OCI-LY7 (cell line): Measurements from ENCODE around the gene AFF2. TPM values are rescaled to one million over a fixed set of nuclear protein-coding genes. Genes with fewer than 3 reads are reported as not detected.

ENCODE experiments used
- BruUV-seq: library from RNA; stranded (reverse); fragments of 400-500 nt; replicated peaks from 2 replicates; lab custom pipeline; 2021; lab: Mats Ljungman, UMichigan
- CTCF ChIA-PET: fragments of 300-600 bp; sonication (Branson Sonifier 250); formaldehyde crosslinking; loops from one replicate; lab custom pipeline; 2022; ENCODE audit warnings: antibody characterized with exemption; ENCODE audit not compliant: unreplicated experiment; lab: Charles Lee
- POLR2A ChIA-PET: fragments of 300-600 bp; sonication (Branson Sonifier 250); formaldehyde crosslinking; loops from one replicate; lab custom pipeline; 2022; ENCODE audit warnings: antibody characterized with exemption; lab: Charles Lee
- DNase-seq: peaks from one replicate; pipeline ENCODE4 v3.0.0-alpha.2; 2015; ENCODE audit warnings: low spot score
- H2AFZ ChIP-seq: fragments of 200-600 bp; sonication (generic), shearing (Covaris generic); 2 replicates; pipeline ENCODE4 v1.6.1; 2014; ENCODE audit warnings: mild to moderate bottlenecking, antibody characterized with exemption, low read length, moderate library complexity
- H3K27ac ChIP-seq: fragments of 200-600 bp; sonication (generic); 2 replicates; pipeline ENCODE4 v1.5.1; 2014; ENCODE audit warnings: mixed run types, low read depth, mild to moderate bottlenecking, moderate library complexity, low read length, inconsistent platforms; ENCODE audit not compliant: poor library complexity, severe bottlenecking
- H3K36me3 ChIP-seq: fragments of 200-600 bp; sonication (generic); 2 replicates; pipeline ENCODE4 v1.6.1; 2014; ENCODE audit warnings: mild to moderate bottlenecking, antibody characterized with exemption, low read length, moderate library complexity, mixed read lengths; ENCODE audit not compliant: insufficient read depth
- H3K4me1 ChIP-seq: fragments of 200-600 bp; sonication (generic); 2 replicates; pipeline ENCODE4 v1.5.1; 2014; ENCODE audit warnings: mild to moderate bottlenecking, low read length; ENCODE audit not compliant: insufficient read depth, poor library complexity, severe bottlenecking
- H3K4me2 ChIP-seq: fragments of 200-600 bp; sonication (generic); 2 replicates; pipeline ENCODE4 v1.6.1; 2014; ENCODE audit warnings: mild to moderate bottlenecking, low read length
- H3K4me3 ChIP-seq: fragments of 200-600 bp; sonication (generic); 2 replicates; pipeline ENCODE4 v1.5.1; 2014; ENCODE audit warnings: mild to moderate bottlenecking, low read depth, low read length; ENCODE audit not compliant: poor library complexity, severe bottlenecking
- H3K79me2 ChIP-seq: fragments of 200-600 bp; sonication (generic); 2 replicates; pipeline ENCODE4 v1.6.1; 2016; ENCODE audit warnings: low read depth, mild to moderate bottlenecking, low read length, moderate library complexity, mixed read lengths; ENCODE audit not compliant: insufficient read depth
- H3K9me2 ChIP-seq: fragments of 200-600 bp; sonication (generic); 2 replicates; pipeline ENCODE4 v1.6.1; 2016; ENCODE audit warnings: mild to moderate bottlenecking, low read length, mixed read lengths; ENCODE audit not compliant: insufficient read depth
- H3K9me3 ChIP-seq: fragments of 200-600 bp; sonication (generic); 2 replicates; pipeline ENCODE4 v1.6.1; 2014; ENCODE audit warnings: mild to moderate bottlenecking, mixed run types, low read length, mixed read lengths
- H4K20me1 ChIP-seq: fragments of 200-600 bp; sonication (generic); 2 replicates; pipeline ENCODE4 v1.6.1; 2014; ENCODE audit warnings: mild to moderate bottlenecking, antibody characterized with exemption, low read length, moderate library complexity, mixed read lengths; ENCODE audit not compliant: insufficient read depth
- EZH2phosphoT487 ChIP-seq: fragments of 200-600 bp; sonication (generic); IDR thresholded peaks from 2 replicates; pipeline ENCODE4 v1.6.1; 2018; ENCODE audit warnings: low read depth, borderline replicate concordance, mild to moderate bottlenecking, mixed run types, antibody characterized with exemption, low read length, moderate library complexity, mixed read lengths
- intact Hi-C: fragments of 100-400 bp; cut with micrococcal nuclease; formaldehyde crosslinking; loops from one replicate; pipeline ENCODE4 v1.10.0; 2022; ENCODE audit not compliant: unreplicated experiment
- total RNA-seq, 2 experiments: library from RNA; depleted of rRNA in 1 of 2; stranded (reverse); fragments of >200 nt in 1 of 2; shearing (Covaris generic) in 1 of 2; gene quantifications; 2 replicates each; pipeline ENCODE4 v1.2.3, GENCODE V29; 2014 to 2022
- TF ChIP-seq, protein P1 (sequence below): fragments of 200-600 bp; sonication (generic); conservative IDR thresholded peaks from 2 replicates; pipeline ENCODE4 v1.5.1; 2014; ENCODE audit warnings: mild to moderate bottlenecking, antibody characterized with exemption, low read length, moderate library complexity, mixed read lengths

Gene AFF2
- total RNA-seq, 2 experiments from 2014 or later = 102 to 106 TPM

DNA sequence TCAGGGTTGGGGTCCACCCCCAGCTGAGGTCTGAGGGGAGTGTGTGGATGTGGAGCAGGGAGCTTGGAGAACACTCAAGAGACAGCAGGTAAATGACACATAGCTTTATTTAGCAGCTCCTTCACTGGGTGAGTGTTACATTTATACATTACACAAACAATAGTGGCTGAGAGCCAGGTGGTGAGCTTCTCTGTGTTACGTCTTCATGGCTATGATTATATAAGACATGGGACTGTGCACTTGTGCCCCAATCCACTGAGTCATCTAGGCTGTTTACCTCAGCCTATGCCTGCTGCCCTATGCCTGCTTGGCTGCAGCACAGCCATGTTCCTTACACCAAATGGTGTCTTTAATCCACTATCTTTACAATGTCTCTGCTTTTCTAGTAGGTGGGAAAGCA is 459.6 kb downstream of the AFF2 start:
- Histone ChIP-seq H3K4me2 (no peak overlapping the region), H4K20me1 (no peaks in the 10 kb centered on the region), H3K4me1 (no peaks in the 10 kb centered on the region), H3K9me2 (no peaks in the 10 kb centered on the region), H3K79me2 (no peaks in the 10 kb centered on the region), H3K4me3 (no peak overlapping the region), H3K27ac (no peak overlapping the region), H3K36me3 (peaks cover 93% of the 10 kb centered on the region), H2AFZ (no peak overlapping the region), H3K9me3 (no peaks in the 10 kb centered on the region)
- TF ChIP-seq, protein P1, sequence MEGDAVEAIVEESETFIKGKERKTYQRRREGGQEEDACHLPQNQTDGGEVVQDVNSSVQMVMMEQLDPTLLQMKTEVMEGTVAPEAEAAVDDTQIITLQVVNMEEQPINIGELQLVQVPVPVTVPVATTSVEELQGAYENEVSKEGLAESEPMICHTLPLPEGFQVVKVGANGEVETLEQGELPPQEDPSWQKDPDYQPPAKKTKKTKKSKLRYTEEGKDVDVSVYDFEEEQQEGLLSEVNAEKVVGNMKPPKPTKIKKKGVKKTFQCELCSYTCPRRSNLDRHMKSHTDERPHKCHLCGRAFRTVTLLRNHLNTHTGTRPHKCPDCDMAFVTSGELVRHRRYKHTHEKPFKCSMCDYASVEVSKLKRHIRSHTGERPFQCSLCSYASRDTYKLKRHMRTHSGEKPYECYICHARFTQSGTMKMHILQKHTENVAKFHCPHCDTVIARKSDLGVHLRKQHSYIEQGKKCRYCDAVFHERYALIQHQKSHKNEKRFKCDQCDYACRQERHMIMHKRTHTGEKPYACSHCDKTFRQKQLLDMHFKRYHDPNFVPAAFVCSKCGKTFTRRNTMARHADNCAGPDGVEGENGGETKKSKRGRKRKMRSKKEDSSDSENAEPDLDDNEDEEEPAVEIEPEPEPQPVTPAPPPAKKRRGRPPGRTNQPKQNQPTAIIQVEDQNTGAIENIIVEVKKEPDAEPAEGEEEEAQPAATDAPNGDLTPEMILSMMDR = no peak
- TF ChIP-seq EZH2phosphoT487 = no peak
- intact Hi-C loops = no loop called here
- BruUV-seq = no TSS peak
- ChIA-PET POLR2A (no interaction called here), CTCF (no interaction called here)
- no peak for DNase-seq

- no peaks in the 10 kb centered on the region for H3K4me1 ChIP-seq
- intact Hi-C loops = no loop called here
- no peaks in the 10 kb centered on the region for H3K9me3 ChIP-seq
- POLR2A ChIA-PET = no interaction called here
- CTCF ChIA-PET = no interaction called here
- TF ChIP-seq, protein P1 = no peak
- no peak for TF ChIP-seq EZH2phosphoT487
- H2AFZ ChIP-seq = no peak overlapping the region
- H4K20me1 ChIP-seq = no peaks in the 10 kb centered on the region
- H3K4me3 ChIP-seq = no peak overlapping the region
- no TSS peak for BruUV-seq
- H3K36me3 ChIP-seq = peaks cover 92% of the 10 kb centered on the region
- no peak for DNase-seq
- H3K9me2 ChIP-seq = no peaks in the 10 kb centered on the region
- H3K4me2 ChIP-seq = no peak overlapping the region
- no peak overlapping the region for H3K27ac ChIP-seq
- no peaks in the 10 kb centered on the region for H3K79me2 ChIP-seq
These were observed 461.6 kb downstream of the AFF2 start for GRCh38 chrX:148961985-148962384.

- POLR2A ChIA-PET = interaction anchor here (0.7 kb wide), 1 partner anchor 1208 kb away, joined by 3 read pairs; no protein-coding TSS in a partner anchor
These were observed 476.4 kb downstream of the AFF2 start for GRCh38 chrX:148976571-148977400.

More at GRCh38 chrX:148976571-148977400, 476.4 kb downstream of the AFF2 start:
- no TSS peak for BruUV-seq
- no peaks in the 10 kb centered on the region for H3K4me1 ChIP-seq
- no peak overlapping the region for H3K27ac ChIP-seq
- no peaks in the 10 kb centered on the region for H3K9me2 ChIP-seq
- DNase-seq = no peak
- intact Hi-C loops = no loop called here
- no peak overlapping the region for H3K4me2 ChIP-seq
- no peak overlapping the region for H3K4me3 ChIP-seq
- H2AFZ ChIP-seq = no peak overlapping the region
- no peaks in the 10 kb centered on the region for H3K79me2 ChIP-seq
- CTCF ChIA-PET = no interaction called here
- H3K9me3 ChIP-seq = no peaks in the 10 kb centered on the region
- TF ChIP-seq, protein P1 = no peak
- no peak for TF ChIP-seq EZH2phosphoT487
- H4K20me1 ChIP-seq = no peaks in the 10 kb centered on the region
- H3K36me3 ChIP-seq = peaks cover 82% of the 10 kb centered on the region
